GM13977 (cell line): ENCODE data around the gene ACAP2.

Experiments
- DNase-seq: peaks from one replicate; pipeline ENCODE4 v3.0.0; 2012; ENCODE audit warnings: low spot score
- CTCF ChIP-seq: IDR thresholded peaks from 2 replicates; pipeline ENCODE4 v1.5.1; 2012; ENCODE audit warnings: mild to moderate bottlenecking, control low read depth; ENCODE audit not compliant: insufficient read depth; ENCODE audit errors: extremely low read depth, missing control alignments
- in situ Hi-C: fragments of 300-500 bp; cut with MboI; formaldehyde crosslinking; loops from one replicate; pipeline ENCODE4 v1.12.0; 2022; ENCODE audit warnings: low sequenced_read_pairs, low pct_unique_long_range_greater_than_20kb, mixed read lengths, inconsistent platforms; ENCODE audit not compliant: unreplicated experiment

ACAP2 gene

DNA sequence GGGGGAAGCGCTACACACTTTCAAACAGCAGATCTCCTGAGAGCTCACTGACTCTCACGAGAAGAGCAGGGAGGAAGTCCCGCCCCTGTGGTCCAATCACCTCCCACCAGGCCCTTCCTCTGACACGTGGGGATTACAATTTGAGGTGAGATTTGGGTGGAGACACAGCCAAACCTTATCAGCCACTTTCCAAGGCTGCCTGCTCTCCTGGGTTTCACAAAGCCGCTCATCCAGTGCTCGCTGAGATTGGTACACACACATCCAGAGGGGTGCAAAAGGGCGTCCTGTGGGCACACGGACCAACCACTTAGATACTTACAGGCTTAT, 195.0 kb downstream of the ACAP2 start:
- in situ Hi-C loops: no loop called here
- no peak for TF ChIP-seq CTCF
- no peak for DNase-seq

DNA sequence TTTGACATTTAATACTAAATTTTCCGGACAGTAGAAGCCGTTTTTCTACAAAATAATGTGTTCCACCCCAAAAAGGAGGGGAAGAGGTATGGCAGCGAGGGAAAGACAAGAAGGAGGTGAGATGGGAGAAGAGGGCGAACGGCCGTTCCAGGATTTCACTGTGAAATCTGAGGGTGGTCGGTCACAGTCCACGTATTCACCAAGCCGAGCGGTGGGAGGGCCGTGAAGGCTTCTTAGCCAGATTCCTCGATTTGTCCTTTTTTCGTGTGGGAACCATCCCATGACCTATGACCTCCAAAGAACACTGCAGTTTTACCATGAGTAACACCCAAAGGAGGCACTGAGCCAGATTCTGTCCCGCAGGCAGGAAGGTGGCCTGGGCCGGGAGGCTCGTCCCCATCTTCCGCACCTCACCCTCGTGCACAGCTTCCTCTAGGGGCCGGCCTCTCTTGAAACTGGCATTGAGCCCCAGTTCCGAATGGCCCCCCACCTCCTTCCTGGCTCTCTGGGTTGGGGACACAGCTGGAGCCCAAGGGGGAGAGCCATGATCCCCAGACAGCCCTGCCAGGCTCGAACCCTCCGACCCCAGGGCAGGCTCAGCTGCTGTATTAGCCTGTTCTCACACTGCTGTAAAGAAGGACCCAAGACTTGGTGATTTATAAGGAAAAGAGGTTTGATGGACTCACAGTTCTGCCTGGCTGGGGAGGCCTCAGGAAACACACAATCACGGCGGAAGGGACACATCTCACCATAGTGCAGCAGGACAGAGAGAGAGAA, 195.5 kb downstream of the ACAP2 start:
- DNase-seq: no peak
- in situ Hi-C loops: no loop called here
- TF ChIP-seq CTCF: no peak

DNA sequence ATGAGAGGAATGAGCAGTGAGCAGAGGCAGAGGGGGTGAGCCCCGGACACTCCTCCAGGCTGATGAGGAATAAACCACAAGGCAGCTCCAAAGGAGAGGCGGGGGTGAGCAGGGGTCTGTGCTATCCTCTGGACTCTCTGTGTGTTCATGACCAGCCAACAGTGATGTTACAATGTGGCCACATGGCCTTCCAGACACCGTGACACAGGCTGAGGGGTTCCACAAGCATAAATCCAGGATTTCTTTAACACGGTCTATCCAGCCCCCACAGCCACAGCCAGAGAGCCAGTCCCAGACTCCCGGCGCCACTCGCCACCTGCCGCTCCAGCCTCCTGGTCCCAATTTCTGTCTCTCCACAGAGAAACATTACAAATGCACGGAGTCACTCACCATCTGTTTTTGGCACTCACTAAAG, 196.2 kb downstream of the ACAP2 start:
- DNase-seq: no peak
- in situ Hi-C loops: no loop called here

GRCh38 chr3:195245531-195245951, 197.3 kb downstream of the ACAP2 start:
- in situ Hi-C loops: no loop called here
- DNase-seq: no peak
- no peak for TF ChIP-seq CTCF

More for the DNA sequence above, 196.2 kb downstream of the ACAP2 start:
- no peak for TF ChIP-seq CTCF

DNA sequence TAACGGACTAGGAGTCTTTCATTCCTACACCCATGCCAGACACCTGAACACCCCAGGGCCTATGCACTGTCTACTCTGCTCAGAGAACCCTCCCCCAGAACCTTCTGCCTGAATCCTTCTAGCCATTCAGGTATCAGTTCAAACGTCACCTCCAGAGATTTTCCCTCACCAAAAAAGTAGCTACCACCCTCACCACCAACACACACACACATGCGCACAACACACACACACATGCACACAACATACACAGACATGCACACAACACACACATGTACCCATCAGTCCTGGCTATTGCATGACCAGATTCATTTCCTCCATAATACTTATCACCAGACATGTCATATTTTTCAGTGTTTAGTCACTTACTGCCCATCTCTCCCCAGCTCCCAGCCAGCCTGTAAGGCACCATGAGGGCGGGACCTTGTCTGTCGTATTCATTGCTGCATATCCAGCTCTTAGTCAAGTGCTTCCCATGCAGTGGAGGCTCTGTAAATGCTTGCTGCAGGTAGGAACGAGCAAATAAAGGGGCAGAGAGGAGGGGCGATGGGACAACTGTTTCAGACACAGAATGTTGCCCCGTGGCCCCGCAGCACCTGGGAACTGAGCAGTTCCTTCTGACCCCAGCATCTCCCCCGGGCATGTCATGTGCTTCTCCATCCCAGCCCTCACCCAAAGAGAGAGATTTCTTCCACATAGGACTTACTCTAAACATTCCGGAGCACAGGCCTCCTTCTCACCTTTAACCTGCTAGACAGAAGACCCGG, 201.0 kb downstream of the ACAP2 start:
- no peak for TF ChIP-seq CTCF
- DNase-seq: no peak
- in situ Hi-C loops: no loop called here

DNA sequence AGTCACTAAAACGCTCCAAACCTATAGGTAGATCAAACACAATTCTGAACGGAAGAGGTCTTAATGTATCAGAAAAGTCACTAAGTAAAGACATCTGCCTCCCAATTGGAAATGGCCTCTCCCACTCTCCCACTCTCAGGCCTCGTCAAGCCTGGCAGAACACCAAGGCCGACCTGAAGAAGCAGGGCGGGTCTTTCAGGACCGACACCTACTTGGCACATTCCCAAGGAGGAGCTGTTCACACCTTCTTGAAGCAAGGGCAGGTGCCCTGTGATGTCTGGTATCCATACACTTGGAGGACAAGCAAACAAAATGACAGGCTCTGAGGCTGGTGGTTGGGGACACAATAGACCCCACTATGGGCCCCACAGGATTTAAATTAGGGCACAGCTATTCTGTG, 201.9 kb downstream of the ACAP2 start:
- in situ Hi-C loops: no loop called here
- no peak for TF ChIP-seq CTCF
- DNase-seq: no peak
